AG10803 (cell line): ENCODE results near the gene EPHB2.

Source experiments
- DNase-seq: peaks from one replicate; pipeline ENCODE4 v3.0.0; 2010; ENCODE audit warnings: low read depth
- H3K4me3 ChIP-seq: 2 replicates; pipeline ENCODE4 v1.5.1; 2011; ENCODE audit warnings: mild to moderate bottlenecking, low read length, control low read depth
- TF ChIP-seq, protein P1 (sequence below): conservative IDR thresholded peaks from 2 replicates; pipeline ENCODE4 v1.5.1; 2011; ENCODE audit warnings: mild to moderate bottlenecking, low read length, control low read depth, inconsistent platforms

The EPHB2 gene

DNA sequence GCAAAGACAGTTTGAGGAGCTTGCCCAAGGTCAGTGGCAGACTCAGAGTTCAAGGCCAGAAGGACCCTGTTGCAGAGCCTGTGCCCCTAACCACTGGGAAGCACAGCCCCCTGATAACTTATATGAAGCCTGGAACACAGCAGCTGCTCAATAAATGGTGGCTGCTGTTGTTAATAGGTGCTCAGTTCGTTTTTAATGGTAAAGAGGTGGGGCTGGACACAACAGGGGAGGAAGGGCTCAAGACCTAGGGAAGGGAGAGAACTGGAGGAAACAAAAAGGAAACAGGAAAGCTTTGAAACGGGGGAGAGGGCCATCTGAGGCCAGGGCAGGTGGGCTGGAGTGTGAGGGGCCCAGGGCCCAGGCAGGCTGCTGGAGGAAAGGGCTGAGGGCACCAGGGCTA is 136.6 kb downstream of the EPHB2 start:
- TF ChIP-seq, protein P1, sequence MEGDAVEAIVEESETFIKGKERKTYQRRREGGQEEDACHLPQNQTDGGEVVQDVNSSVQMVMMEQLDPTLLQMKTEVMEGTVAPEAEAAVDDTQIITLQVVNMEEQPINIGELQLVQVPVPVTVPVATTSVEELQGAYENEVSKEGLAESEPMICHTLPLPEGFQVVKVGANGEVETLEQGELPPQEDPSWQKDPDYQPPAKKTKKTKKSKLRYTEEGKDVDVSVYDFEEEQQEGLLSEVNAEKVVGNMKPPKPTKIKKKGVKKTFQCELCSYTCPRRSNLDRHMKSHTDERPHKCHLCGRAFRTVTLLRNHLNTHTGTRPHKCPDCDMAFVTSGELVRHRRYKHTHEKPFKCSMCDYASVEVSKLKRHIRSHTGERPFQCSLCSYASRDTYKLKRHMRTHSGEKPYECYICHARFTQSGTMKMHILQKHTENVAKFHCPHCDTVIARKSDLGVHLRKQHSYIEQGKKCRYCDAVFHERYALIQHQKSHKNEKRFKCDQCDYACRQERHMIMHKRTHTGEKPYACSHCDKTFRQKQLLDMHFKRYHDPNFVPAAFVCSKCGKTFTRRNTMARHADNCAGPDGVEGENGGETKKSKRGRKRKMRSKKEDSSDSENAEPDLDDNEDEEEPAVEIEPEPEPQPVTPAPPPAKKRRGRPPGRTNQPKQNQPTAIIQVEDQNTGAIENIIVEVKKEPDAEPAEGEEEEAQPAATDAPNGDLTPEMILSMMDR: no peak
- no peak overlapping the region for H3K4me3 ChIP-seq
- no peak for DNase-seq

DNA sequence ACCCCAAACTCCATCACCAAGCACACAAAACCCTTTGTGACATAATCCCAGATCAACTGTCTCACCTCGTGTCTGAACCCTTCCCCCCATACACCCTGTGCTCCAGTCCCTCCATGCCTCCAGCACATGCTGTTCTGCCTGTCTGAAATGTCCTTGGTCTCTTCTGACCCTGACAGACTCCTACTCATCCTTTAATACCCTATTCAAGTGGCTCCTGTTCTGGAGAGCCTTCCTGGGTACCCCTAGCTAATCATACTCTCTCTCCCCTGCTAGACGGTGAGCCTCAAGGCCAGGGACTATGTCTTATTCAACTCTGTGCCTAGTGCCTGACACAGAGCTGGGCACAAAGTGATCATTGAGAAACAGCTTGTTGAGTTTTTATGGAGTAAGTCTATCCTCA is 137.1 kb downstream of the EPHB2 start:
- H3K4me3 ChIP-seq: no peak overlapping the region
- DNase-seq: no peak
- TF ChIP-seq, protein P1: no peak

DNA sequence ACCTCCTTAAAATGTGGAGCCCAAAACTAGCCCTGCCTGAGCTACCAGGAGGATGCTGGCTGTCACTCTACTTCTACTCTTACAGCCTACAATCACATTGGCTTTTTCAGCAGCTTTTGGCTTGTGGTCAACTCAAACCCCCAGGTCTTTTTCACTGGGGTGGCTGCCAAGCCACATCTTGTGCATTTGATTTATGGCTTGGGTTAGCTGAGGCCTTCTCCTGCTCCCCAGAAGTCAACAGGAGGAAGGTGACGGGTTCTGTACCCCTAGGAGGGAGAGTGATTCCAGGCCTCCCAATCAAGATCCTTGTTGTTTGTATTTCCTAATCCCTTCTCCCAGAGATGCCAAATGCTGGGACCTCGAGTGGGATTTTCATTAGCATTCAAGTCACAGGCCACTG is 137.8 kb downstream of the EPHB2 start:
- H3K4me3 ChIP-seq: no peak overlapping the region
- TF ChIP-seq, protein P1: no peak
- no peak for DNase-seq

DNA sequence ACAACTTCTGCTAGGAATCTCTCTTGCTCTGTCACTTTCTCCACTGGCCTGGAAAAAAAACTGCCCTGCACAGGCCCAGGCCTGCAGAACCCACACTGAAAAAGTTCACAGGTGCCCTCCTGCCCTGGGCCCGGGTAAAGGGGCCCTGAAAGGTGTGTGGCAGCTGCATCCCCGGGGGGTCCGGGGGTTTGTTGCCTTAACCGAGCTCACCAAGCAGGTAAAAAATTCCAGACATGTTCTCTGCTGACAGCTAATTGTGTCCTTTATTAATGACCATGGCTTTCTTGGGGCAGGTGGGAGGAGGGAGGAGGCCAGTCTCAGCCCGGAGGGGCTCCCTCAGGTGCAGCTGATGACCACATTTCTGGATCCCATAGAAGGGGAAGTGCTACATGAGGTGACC is 139.1 kb downstream of the EPHB2 start:
- H3K4me3 ChIP-seq: no peak overlapping the region
- TF ChIP-seq, protein P1: no peak
- no peak for DNase-seq

DNA sequence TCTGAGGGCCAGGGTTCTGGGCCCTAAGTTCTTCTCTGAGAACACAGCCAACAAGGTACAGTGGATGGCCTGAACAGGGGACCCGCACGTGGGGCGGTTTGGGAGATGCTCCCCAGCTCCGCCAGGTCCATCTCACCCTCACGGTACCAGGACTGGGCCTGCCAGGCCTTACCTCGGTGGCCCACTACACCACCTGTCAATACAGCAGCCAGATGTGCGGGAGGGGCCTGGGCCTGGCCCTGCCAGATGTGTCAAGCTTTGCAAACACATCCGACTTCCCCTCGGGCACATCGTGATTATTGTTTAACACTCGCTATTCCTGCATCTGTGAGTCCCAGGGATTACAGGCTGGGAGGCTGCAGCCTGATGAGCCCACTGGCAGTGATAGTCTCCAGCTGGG is 139.6 kb downstream of the EPHB2 start:
- no peak for DNase-seq
- TF ChIP-seq, protein P1: no peak

DNA sequence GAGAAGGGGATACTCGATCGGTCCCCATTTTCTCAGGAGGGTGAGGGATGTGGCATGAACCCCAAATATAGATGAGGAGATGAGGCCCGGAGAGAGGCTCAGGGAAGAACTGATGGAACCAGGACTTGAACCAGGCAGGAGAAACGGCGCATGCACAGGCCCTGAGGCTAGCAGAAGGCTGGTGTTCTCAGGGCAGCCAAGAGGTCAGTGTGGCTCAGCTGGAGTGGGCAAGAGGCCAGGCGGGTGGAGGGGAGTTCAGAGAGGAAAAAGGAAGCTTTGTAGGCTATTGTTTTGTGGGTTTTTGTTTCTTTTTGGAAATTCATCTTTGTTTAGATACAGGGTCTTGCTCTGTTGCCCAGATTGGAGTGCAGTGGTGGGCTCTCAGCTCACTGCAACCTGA is 140.0 kb downstream of the EPHB2 start:
- TF ChIP-seq, protein P1: no peak
- H3K4me3 ChIP-seq: no peak overlapping the region
- no peak for DNase-seq

More for the DNA sequence above, 139.6 kb downstream of the EPHB2 start:
- H3K4me3 ChIP-seq: no peak overlapping the region

DNA sequence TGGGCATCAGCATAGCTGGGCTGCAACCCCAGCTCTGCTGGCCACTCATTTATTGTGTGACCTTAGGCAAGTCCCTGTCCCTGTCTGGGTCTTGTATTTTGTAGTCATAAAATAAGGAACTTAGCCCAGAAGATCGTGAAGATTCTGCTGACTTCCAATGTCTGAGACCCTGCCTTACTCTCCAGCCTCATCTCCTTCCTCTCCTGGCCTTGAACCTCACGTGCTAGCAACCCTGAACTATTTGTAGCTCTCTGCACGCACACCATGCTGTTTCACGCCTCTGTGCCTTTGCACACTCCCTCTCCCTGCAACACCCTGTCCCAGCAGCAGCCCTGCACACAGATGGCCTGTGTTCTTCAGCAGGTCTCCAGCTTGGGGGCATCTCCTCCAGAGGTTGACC is 140.9 kb downstream of the EPHB2 start:
- TF ChIP-seq, protein P1: no peak
- H3K4me3 ChIP-seq: no peak overlapping the region
- no peak for DNase-seq
